GM12878 (cell line): ENCODE data around the gene NUDT22. TPM values are rescaled to one million over a fixed set of nuclear protein-coding genes. Genes with fewer than 3 reads are reported as not detected.

Source experiments
- ATAC-seq: fragments of 200-7000 bp; cut with Tn5 transposase; 3 replicates; pipeline ENCODE4 v1.9.1; 2020; ENCODE audit warnings: mild to moderate bottlenecking, moderate library complexity
- BruUV-seq: library from RNA; stranded (reverse); fragments of 400-500 nt; replicated peaks from 2 replicates; lab custom pipeline; 2021; lab: Mats Ljungman, UMichigan
- CTCF ChIA-PET: fragments of 300-600 bp; sonication (Branson Sonifier 250); formaldehyde crosslinking; extraction: SDS; loops from one replicate; lab custom pipeline; 2021; ENCODE audit warnings: inconsistent platforms; lab: Yijun Ruan, JAX
- POLR2A ChIA-PET: fragments of 350-600 bp; formaldehyde crosslinking; extraction: SDS; loops from one replicate; lab custom pipeline; 2021; ENCODE audit warnings: inconsistent platforms; lab: Charles Lee
- RAD21 ChIA-PET: fragments of 300-600 bp; sonication (Branson Sonifier 250); formaldehyde crosslinking; loops from one replicate; lab custom pipeline; 2023; ENCODE audit warnings: antibody characterized with exemption; ENCODE audit not compliant: unreplicated experiment; lab: Charles Lee
- SMC1A ChIA-PET: fragments of 300-600 bp; sonication (Branson Sonifier 250); formaldehyde crosslinking; loops from one replicate; lab custom pipeline; 2023; ENCODE audit not compliant: unreplicated experiment, uncharacterized antibody; lab: Charles Lee
- DNase-seq: peaks from one replicate; pipeline ENCODE4 v3.0.0-alpha.2; 2011; ENCODE audit warnings: low read depth, low spot score
- FAIRE-seq: peaks from 3 replicates; lab custom pipeline; 2011; peaks lifted over from hg19 to GRCh38; lab: Jason Lieb, UNC
- H2AFZ ChIP-seq: 2 replicates; pipeline ENCODE4 v1.6.0; 2011; ENCODE audit warnings: low read depth, low read length, control low read depth; ENCODE audit not compliant: control insufficient read depth
- H3K27ac ChIP-seq: 2 replicates; pipeline ENCODE4 v1.5.1; 2011; ENCODE audit warnings: control low read depth; ENCODE audit not compliant: control insufficient read depth, insufficient read depth
- H3K27me3 ChIP-seq, 2 experiments: replicated peaks in 1 of 2; 2 replicates each; pipeline versions ENCODE4 v1.6.0 to v1.6.1; 2011; ENCODE audit warnings: low read length in 1 of 2; ENCODE audit not compliant: control insufficient read depth in 2 of 2, insufficient read depth in 2 of 2
- H3K36me3 ChIP-seq, 2 experiments: 2 replicates each; pipeline ENCODE4 v1.5.1; 2011; ENCODE audit warnings: low read length in 1 of 2; ENCODE audit not compliant: control insufficient read depth in 2 of 2, insufficient read depth in 2 of 2
- H3K4me1 ChIP-seq: 2 replicates; pipeline ENCODE4 v1.6.1; 2011; ENCODE audit warnings: mild to moderate bottlenecking, low read length, moderate library complexity, mixed read lengths; ENCODE audit not compliant: control insufficient read depth, insufficient read depth
- H3K4me2 ChIP-seq: 2 replicates; pipeline ENCODE4 v1.6.0; 2011; ENCODE audit warnings: control low read depth; ENCODE audit not compliant: control insufficient read depth, insufficient read depth
- H3K4me3 ChIP-seq: fragments of 200-600 bp; sonication (generic); 2 replicates; pipeline ENCODE4 v1.5.1; 2016
- H3K79me2 ChIP-seq: 2 replicates; pipeline ENCODE4 v1.6.0; 2011; ENCODE audit warnings: low read length; ENCODE audit not compliant: control insufficient read depth, insufficient read depth
- H3K9ac ChIP-seq: 2 replicates; pipeline ENCODE4 v1.8.0; 2011; ENCODE audit warnings: low read length, control low read depth, mixed read lengths; ENCODE audit not compliant: control insufficient read depth, insufficient read depth
- H3K9me3 ChIP-seq: replicated peaks from 3 replicates; pipeline ENCODE4 v1.5.1; 2011; ENCODE audit warnings: mild to moderate bottlenecking, low read length; ENCODE audit not compliant: control insufficient read depth, insufficient read depth
- H4K20me1 ChIP-seq: 2 replicates; pipeline ENCODE4 v1.6.0; 2011; ENCODE audit not compliant: control insufficient read depth, insufficient read depth
- ESRRA ChIP-seq: IDR thresholded peaks from 2 replicates; pipeline ENCODE4 v1.6.1; 2012; ENCODE audit warnings: mild to moderate bottlenecking, low read length, improper control_type of control experiment
- HCFC1 ChIP-seq: fragments of 150-350 bp; IDR thresholded peaks from 2 replicates; pipeline ENCODE4 v1.6.1; 2014; ENCODE audit warnings: low read length
- HDAC2 ChIP-seq: fragments of 200-600 bp; sonication (generic); IDR thresholded peaks from 2 replicates; pipeline ENCODE4 v1.6.1; 2017
- IKZF2 ChIP-seq, 2 experiments: fragments of 450-650 bp; IDR thresholded peaks; 2 replicates each; pipeline ENCODE4 v1.6.1; 2017; ENCODE audit warnings: mild to moderate bottlenecking in 2 of 2, moderate library complexity in 2 of 2
- JUNB ChIP-seq: IDR thresholded peaks from 2 replicates; pipeline ENCODE4 v1.6.1; 2016; ENCODE audit warnings: antibody characterized with exemption, mild to moderate bottlenecking
- KAT2A ChIP-seq: conservative IDR thresholded peaks from 2 replicates; pipeline ENCODE4 v1.6.1; 2011; ENCODE audit warnings: low read depth, low read length; ENCODE audit not compliant: control insufficient read depth
- MLLT1 ChIP-seq: fragments of 450-650 bp; IDR thresholded peaks from 2 replicates; pipeline ENCODE4 v1.6.1; 2016; ENCODE audit warnings: mild to moderate bottlenecking
- NR2C1 ChIP-seq: fragments of 450-650 bp; IDR thresholded peaks from 2 replicates; pipeline ENCODE4 v1.6.1; 2017; ENCODE audit warnings: antibody characterized with exemption, mild to moderate bottlenecking, moderate library complexity
- PRDM15 ChIP-seq: fragments of 450-650 bp; formaldehyde crosslinking; IDR thresholded peaks from 2 replicates; pipeline ENCODE4 v1.4.0; 2020; ENCODE audit warnings: mild to moderate bottlenecking, moderate library complexity
- RCOR1 ChIP-seq: conservative IDR thresholded peaks from 2 replicates; pipeline ENCODE4 v1.6.1; 2012; ENCODE audit warnings: low read depth, low read length, improper control_type of control experiment
- RELB ChIP-seq: fragments of 450-650 bp; IDR thresholded peaks from 2 replicates; pipeline ENCODE4 v1.6.1; 2017; ENCODE audit warnings: low read depth, mild to moderate bottlenecking, moderate library complexity
- SMAD1 ChIP-seq: fragments of 450-650 bp; IDR thresholded peaks from 2 replicates; pipeline ENCODE4 v1.6.1; 2018; ENCODE audit warnings: mild to moderate bottlenecking, low read depth; ENCODE audit not compliant: partially characterized antibody
- TBL1XR1 ChIP-seq: IDR thresholded peaks from 2 replicates; pipeline ENCODE4 v1.6.1; 2012; ENCODE audit warnings: low read depth, low read length, improper control_type of control experiment
- TCF3 ChIP-seq: IDR thresholded peaks from 2 replicates; pipeline ENCODE4 v1.6.1; 2012; ENCODE audit warnings: low read depth, mild to moderate bottlenecking, low read length, borderline replicate concordance; ENCODE audit not compliant: insufficient read depth
- USF2 ChIP-seq: IDR thresholded peaks from 2 replicates; pipeline ENCODE4 v1.6.1; 2011; ENCODE audit warnings: low read depth, low read length, improper control_type of control experiment, borderline replicate concordance
- YBX1 ChIP-seq: fragments of 450-650 bp; IDR thresholded peaks from 2 replicates; pipeline ENCODE4 v1.6.1; 2016; ENCODE audit warnings: antibody characterized with exemption
- ZNF207 ChIP-seq: fragments of 450-650 bp; IDR thresholded peaks from 2 replicates; pipeline ENCODE4 v1.6.1; 2014; ENCODE audit warnings: antibody characterized with exemption, mild to moderate bottlenecking, borderline replicate concordance
- ZNF622 ChIP-seq: fragments of 450-650 bp; IDR thresholded peaks from 2 replicates; pipeline ENCODE4 v1.6.1; 2017; ENCODE audit warnings: mild to moderate bottlenecking, inconsistent platforms
- WGBS: methylation state at CpG from one replicate; pipeline ENCODE4 v1.1.6; 2016; ENCODE audit warnings: low lambda C conversion rate; ENCODE audit not compliant: insufficient replicate concordance, insufficient coverage; ENCODE audit errors: missing lambda C conversion rate; 5-methylcytosine and 5-hydroxymethylcytosine counted together
- in situ Hi-C: fragments of 300-500 bp; cut with MboI; formaldehyde crosslinking; loops from 9 replicates; pipeline ENCODE4 v1.14.3; 2018; ENCODE audit warnings: mixed read lengths
- intact Hi-C: fragments of 100-400 bp; cut with micrococcal nuclease; formaldehyde crosslinking; loops from one replicate; pipeline ENCODE4 v1.14.2; 2022; ENCODE audit not compliant: unreplicated experiment
- polyA plus RNA-seq, 11 experiments: library from polyadenylated mRNA; depleted of rRNA in 4 of 11; unstranded in 6 of 11; stranded (reverse) in 5 of 11; fragments of >200 nt; fragmentation: Nextera tagmentation in 4 of 11; fragmentation: Illumina TruSeq in 1 of 11; extraction: Ambion mirVana in 4 of 11; extraction: Trizol in 1 of 11; gene quantifications; 1 replicate in 1 of 11; 2 replicates in 10 of 11; pipeline versions ENCODE4 v1.2.1 to v1.2.3, GENCODE V29; 2011 to 2016; ENCODE audit warnings: inconsistent platforms in 2 of 11, missing spikeins in 2 of 11, low read depth in 1 of 11
- total RNA-seq, 4 experiments: library from RNA; depleted of rRNA in 3 of 4; stranded (reverse); fragments of >200 nt in 3 of 4; fragmentation: Illumina TruSeq in 1 of 4; extraction: Trizol in 1 of 4; gene quantifications; 2 replicates each; pipeline versions ENCODE4 v1.2.1 to v1.2.3, GENCODE V29; 2013 to 2021

The NUDT22 gene
- total and polyA plus RNA-seq, 10 of the 15 experiments (the other 5 are each of a cell fraction or from before 2014, with no cell fraction given) = 6.7 to 115 (median 64.7) TPM

- no peak for ATAC-seq
- peaks cover 0 to 5% of the 10 kb centered on the region in 2 experiments; a peak in 2 of 4 replicates for H3K36me3 ChIP-seq
- ChIA-PET RAD21 (no interaction called here), CTCF (no interaction called here), SMC1A (interaction anchor here (0.5 to 1.2 kb wide), 2 partner anchors 36 to 54 kb away, joined by 3 to 4 read pairs; no protein-coding TSS in a partner anchor), POLR2A (interaction anchor here (0.8 to 1.9 kb wide), 2 partner anchors 8 to 14 kb away, joined by 4 to 7 read pairs; no protein-coding TSS in a partner anchor)
- TF ChIP-seq RCOR1 (no peak), MLLT1 (no peak), PRDM15 (CRISPR knock-in tag) (no peak), HCFC1 (no peak), HDAC2 (no peak), RELB (no peak), IKZF2 (IDR thresholded peaks at IDR 0.05) (no peak), TBL1XR1 (no peak), ESRRA (no peak), ZNF207 (no peak), TCF3 (no peak), USF2 (no peak), SMAD1 (no peak), NR2C1 (no peak), YBX1 (no peak), ZNF622 (no peak), JUNB (no peak), KAT2A (no peak)
- no peak overlapping the region for H3K4me3 ChIP-seq
- no peak overlapping the region for H2AFZ ChIP-seq
- in situ Hi-C loops (no loop called here), intact Hi-C loops (no loop called here)
- 93% methylated on average over 27 of the region's 32 CpGs for WGBS
- peaks cover 11% of the 10 kb centered on the region for H3K4me1 ChIP-seq
- H3K27ac ChIP-seq = 0 out of 2 replicates have a peak overlapping the region, but pooled peaks have one; percentile 17
- no TSS peak for BruUV-seq
- no peaks in the 10 kb centered on the region for H3K27me3 ChIP-seq
- no peak for FAIRE-seq
- no peak for DNase-seq
- H3K79me2 ChIP-seq = no peaks in the 10 kb centered on the region
- no peaks in the 10 kb centered on the region for H3K9me3 ChIP-seq
- no peaks in the 10 kb centered on the region for H4K20me1 ChIP-seq
- no peak overlapping the region for H3K4me2 ChIP-seq
- H3K9ac ChIP-seq = no peak overlapping the region
Measured at GRCh38 chr11:64258946-64259532, 33.0 kb downstream of the NUDT22 start.
